Breast epithelium (tissue), 3 donors: ENCODE results near the gene KLHL8.
"Not testable (repeated sequence)": the region's sequence is repeated elsewhere in the genome, so short reads cannot be mapped to it uniquely, and the experiment has no call there.

Source experiments
- CTCF ChIP-seq, 3 donors: fragments of 450-650 bp; IDR thresholded peaks; one replicate each; pipeline ENCODE4 v1.5.1; 2016 to 2017; ENCODE audit warnings: antibody characterized with exemption in 3 of 3, mild to moderate bottlenecking in 3 of 3, moderate library complexity in 3 of 3
- POLR2A ChIP-seq: fragments of 450-650 bp; IDR thresholded peaks from one replicate; pipeline ENCODE4 v1.6.1; 2016; ENCODE audit warnings: antibody characterized with exemption, mild to moderate bottlenecking, moderate library complexity

GRCh38 chr4:87145934-87146333 lies 74.5 kb downstream of the KLHL8 start:
- TF ChIP-seq CTCF (IDR thresholded peaks at IDR 0.05); POLR2A: not testable (repeated sequence)
